Stimulated activated CD4-positive, alpha-beta T cell treated with anti-CD3 and anti-CD28 coated beads, TNF-alpha, amount 100 ng/mL, for 4 hours (primary cell): ENCODE data around the gene ORC3.
"Not testable (repeated sequence)": the region's sequence is repeated elsewhere in the genome, so short reads cannot be mapped to it uniquely, and the experiment has no call there.

Experiments
- DNase-seq, 3 experiments: peaks; one replicate each; pipeline ENCODE4 v3.0.0-alpha.2; 2020; ENCODE audit warnings: low read depth in 3 of 3

ORC3 gene

DNA sequence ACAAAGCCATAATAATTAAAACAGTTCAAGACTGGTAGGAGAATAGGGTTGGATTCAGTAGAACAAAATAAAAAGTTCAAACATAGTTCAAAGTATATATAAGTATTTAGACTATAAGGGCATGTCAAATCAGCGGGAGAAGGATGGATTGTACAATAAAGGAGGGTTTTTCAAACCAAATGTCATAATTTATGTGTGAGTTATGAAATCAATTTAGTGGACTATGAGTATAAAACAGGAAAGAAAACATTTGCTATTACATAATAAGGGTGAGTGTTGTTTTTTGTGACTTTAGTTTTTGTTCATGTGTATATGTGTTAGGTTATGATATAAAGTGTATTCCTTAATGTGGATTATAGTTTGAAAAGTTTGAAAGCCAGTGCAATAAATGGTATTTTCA is 10.6 kb downstream of the ORC3 start:
- DNase-seq = no peak

GRCh38 chr6:87606199-87606598 is 16.3 kb downstream of the ORC3 start:
- no peak for DNase-seq

DNA sequence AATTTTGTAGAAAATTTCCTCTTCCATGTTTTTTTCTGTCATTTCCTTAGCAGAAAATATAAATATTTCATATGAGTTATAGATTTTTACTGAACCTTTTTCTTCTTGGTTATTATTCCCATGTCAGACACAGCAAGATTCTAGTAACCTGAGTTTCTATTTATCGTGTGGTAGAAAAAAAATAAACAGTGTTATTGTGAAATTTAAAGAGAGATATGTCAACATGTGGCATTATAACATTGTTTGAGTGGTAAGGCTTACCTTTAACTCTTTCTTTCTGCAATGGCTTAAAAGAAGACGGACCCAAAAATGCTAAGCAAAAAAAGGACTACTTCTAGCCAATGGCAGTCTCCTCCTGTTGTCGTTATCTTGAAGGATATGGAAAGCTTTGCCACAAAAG is 18.9 kb downstream of the ORC3 start:
- DNase-seq = no peak

- not testable (repeated sequence) for DNase-seq
Observed at GRCh38 chr6:87613018-87613417, 23.1 kb downstream of the ORC3 start.

GRCh38 chr6:87617405-87617804 is 27.5 kb downstream of the ORC3 start:
- no peak for DNase-seq

DNA sequence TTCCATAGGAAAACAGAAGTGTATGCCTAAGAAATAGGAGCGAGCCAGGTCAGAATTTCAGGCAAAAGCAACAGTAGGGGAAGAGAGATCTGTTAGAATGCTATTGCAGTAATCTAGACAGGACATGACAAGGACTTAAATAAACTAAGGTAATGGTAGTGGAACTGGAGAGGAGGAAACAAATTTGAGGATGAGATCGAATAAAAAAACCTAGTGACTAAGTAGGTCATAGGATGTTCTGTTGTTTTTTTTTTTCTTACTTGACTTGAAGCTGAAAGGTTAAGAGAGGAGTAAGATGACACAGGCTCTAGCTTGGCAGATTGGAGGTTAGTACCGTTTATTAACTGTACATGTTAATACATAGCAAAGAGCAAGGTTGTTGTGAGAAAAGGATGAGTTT is 28.6 kb downstream of the ORC3 start:
- DNase-seq = no peak

DNA sequence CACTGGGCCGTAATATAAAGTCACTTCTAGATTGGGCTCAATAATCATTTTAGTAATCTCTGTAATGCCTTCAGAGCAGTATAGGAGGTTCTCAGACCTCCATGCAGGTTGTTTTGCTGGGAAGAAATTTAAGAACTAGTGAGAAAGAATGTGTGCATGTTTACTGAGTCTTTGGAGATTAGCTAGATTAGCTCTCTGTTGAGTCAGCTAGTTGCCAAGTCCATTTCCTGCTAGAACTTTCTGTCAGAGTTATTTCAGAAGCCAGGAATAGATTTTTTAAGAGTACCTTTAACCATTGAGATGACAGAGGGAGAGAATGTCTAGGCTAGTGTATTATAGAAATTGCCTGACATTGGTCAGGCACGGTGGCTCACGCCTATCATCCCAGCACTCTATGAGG is 33.3 kb downstream of the ORC3 start:
- no peak for DNase-seq

DNA sequence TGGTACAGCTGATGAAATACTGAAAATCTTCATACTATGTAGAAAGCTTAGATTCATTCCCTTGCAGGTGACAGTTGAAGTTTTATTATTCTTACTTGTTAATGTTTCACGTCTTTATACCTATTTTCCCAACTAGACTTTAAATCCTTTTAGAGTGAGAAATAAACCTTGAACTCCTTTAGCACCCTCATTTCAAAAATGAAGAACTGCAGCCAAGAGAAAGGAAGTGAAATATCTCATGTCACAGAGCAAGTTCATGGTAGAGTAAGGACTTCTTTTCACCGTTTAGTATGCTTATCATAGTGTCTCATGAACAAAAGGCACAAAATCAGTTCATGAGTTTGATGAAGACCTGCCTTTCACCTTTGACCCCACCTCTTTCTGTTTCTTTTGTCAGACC is 38.5 kb downstream of the ORC3 start:
- DNase-seq = no peak

- DNase-seq = no peak
Observed at GRCh38 chr6:87628881-87629280, 38.9 kb downstream of the ORC3 start.

DNA sequence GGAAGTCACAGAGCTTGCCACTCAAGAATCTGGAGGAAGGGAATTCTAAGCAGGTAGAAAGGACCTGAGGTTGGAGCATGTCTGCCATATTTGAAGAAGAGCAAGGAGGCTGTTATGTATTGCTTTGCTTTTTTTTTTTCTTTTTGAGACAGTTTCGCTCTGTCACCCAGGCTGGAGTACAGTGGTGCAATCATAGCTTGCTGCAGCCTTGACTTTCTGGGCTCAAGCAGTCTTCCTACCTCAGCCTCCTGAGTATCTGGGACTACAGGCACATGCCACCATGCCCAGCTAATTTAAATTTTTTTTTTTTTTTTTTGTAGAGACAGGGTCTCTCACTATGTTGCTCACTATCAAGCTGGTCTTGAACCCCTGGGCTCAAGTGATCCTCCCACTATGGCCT is 40.8 kb downstream of the ORC3 start:
- DNase-seq = no peak

GRCh38 chr6:87633851-87634250 is 43.9 kb downstream of the ORC3 start:
- DNase-seq = no peak

- DNase-seq = no peak
Observed at GRCh38 chr6:87636315-87636714, 46.4 kb downstream of the ORC3 start.

DNA sequence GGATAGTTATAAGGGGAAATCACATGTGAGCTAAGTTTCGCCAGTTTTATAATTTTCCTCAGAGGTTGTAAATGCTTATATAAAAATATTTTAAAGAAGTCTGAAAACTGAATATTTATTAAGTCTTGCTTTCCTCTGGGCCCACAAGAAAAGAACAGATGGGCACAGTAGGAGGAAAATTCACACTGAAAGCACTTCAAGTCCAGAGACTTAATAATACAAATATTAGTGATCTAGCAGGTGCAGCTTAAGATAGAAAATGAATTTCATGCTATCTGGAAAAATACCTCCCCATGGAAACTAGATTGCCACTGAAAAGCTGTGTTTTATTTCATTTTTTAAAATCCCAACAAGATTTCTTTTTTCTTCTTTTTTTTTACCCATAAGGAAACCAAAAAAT is 47.2 kb downstream of the ORC3 start:
- no peak for DNase-seq

GRCh38 chr6:87639373-87639772 is 49.4 kb downstream of the ORC3 start:
- DNase-seq = no peak

DNA sequence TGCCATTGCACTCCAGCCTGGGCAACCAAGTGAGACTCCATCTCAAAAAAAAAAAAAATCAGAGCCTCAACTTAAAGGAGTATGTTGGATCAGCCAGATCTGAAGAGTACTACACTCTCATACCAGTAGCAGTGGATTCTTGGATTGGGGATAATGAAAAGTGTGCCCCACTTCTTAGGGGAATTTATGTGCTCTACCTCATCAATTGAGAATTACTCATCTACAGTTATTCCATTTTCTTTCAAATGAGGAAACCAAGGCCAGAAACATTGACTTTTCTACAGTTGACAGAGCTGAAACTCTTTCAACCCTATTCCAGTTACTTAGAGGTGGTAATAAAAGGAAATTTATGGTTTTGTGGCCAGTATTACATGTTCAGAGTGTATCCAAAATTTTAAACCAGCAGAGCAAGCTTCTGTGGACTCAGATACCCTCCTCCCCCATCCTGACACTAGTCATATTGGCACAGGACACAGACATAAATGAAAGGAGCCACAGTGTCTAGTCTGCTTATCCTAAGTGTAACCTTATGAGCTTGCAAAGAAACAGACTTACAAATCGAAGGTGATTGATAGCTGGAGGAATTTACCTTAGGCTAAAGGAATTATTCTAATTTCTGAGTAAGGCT is 51.2 kb downstream of the ORC3 start:
- no peak for DNase-seq

- no peak for DNase-seq
Observed at GRCh38 chr6:87645080-87645479, 55.1 kb downstream of the ORC3 start.

DNA sequence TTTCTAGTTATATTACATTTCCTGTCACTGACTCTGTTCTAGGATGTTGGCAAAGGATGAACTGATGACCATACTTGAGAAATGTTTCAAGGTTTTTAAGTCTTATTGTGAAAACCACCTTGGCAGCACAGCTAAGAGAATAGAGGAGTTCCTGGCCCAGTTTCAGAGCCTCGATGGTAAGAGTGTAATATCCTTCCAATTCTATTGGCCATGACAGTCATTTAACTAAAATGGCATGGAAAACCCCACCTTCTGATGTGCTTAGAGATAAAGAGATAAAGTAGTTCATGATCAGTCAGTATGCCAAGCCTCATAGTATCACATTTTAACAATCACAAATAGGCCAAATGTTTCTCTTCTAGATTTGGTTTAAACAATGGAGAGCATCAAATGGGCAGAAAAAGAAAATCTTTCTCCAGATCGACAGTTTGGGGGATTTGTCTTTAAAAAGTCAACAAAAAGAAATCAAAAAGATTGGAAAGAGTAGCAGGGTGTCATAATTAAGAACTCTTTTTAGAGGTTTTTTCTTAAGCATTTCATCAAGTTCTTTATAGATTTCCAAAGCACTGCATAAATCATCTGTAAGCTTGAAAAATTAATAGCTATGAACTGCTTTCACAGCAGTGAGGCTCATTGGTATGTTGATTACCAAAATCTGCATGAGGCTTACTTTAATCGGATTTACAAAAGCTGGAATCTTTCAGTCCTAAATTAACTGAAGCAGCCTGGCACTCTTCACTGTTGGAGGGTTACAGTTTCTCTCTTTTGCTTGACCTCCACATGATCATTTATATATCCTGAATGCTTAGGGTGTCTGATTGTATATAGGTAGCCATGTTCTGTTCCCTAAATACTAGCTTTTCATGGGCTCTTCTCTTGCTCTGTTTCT is 63.4 kb downstream of the ORC3 start:
- no peak for DNase-seq

DNA sequence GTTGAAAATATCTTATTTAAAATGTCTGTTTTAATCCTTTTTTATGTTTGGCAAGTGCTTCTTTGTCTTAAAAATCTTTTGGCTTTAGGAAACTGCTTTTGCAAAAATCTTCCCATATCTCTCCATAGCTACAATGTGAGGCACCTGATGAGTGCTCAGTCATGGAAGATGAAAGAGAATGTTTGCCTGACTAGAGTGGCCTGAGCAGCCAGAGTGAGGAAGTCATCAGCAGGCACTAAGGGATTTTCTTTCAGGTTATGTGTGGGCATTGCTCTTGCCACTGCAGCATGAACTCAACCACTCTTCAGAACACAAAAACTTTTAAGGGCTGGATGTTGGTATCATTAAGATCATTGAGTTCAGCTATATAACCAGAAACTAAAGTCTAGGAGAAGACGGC is 64.2 kb downstream of the ORC3 start:
- no peak for DNase-seq

- no peak for DNase-seq
Observed at GRCh38 chr6:87654875-87655454, 65.0 kb downstream of the ORC3 start.

GRCh38 chr6:87655824-87656223 is 65.9 kb downstream of the ORC3 start:
- DNase-seq = no peak

GRCh38 chr6:87656857-87657256 is 66.9 kb downstream of the ORC3 start:
- DNase-seq = no peak

DNA sequence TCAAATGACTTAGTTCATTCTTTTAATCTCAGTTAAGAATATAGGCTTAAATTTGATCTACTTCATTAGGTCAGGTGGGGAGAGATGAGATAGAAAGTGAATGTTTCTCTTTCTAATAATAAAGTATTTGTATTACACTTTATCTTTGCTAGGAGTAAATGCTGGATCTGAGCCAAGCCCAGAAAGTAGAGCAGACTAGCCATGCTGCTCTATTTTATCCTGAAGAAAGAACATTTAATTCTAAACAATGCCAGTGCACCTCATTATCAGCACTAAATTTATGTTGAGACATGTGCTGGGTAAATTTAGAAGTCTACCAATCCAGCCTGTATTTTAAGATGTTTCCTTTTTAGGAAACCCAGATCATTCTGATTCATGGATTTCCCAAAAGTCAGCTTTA is 68.6 kb downstream of the ORC3 start:
- no peak for DNase-seq
